Lower leg skin (tissue), 4 donors: ENCODE results near the gene ZFYVE9. TPM values are rescaled to one million over a fixed set of nuclear protein-coding genes. Genes with fewer than 3 reads are reported as not detected.

Source experiments
- DNase-seq, 2 donors: peaks; one replicate each; pipeline ENCODE4 v3.0.0-alpha.2; 2019; ENCODE audit warnings: low spot score in 2 of 2
- H3K4me3 ChIP-seq: fragments of 200-600 bp; sonication (generic); 2 replicates; pipeline ENCODE4 v1.5.1; 2017; ENCODE audit warnings: mild to moderate bottlenecking, low read depth; ENCODE audit not compliant: poor library complexity, severe bottlenecking
- CTCF ChIP-seq, 3 donors: fragments of 450-650 bp; IDR thresholded peaks; one replicate each; pipeline ENCODE4 v1.5.1; 2016; ENCODE audit warnings: antibody characterized with exemption in 3 of 3, mild to moderate bottlenecking in 3 of 3, moderate library complexity in 2 of 3
- POLR2A ChIP-seq, 2 donors: fragments of 450-650 bp; IDR thresholded peaks; one replicate each; pipeline ENCODE4 v1.6.1; 2016 to 2017; ENCODE audit warnings: antibody characterized with exemption in 2 of 2, mild to moderate bottlenecking in 1 of 2, moderate library complexity in 1 of 2
- WGBS, 2 donors: methylation state at CpG; one replicate each; pipeline ENCODE4 v1.1.5; 2018; 5-methylcytosine and 5-hydroxymethylcytosine counted together
- intact Hi-C: fragments of 100-400 bp; cut with DNase I; formaldehyde crosslinking; loops from one replicate; pipeline ENCODE4 v1.15.0; 2023; ENCODE audit warnings: low total_unique reads
- total RNA-seq, 4 donors: library from RNA; depleted of rRNA; stranded (reverse); fragments of >200 nt; gene quantifications; one replicate each; pipeline ENCODE4 v1.1.0, GENCODE V29; 2016

ZFYVE9 gene
- total RNA-seq, 4 donors from 2014 or later, result 23.7 to 38.2 (median 30.7) TPM

GRCh38 chr1:52385376-52385775 lies 243.5 kb downstream of the ZFYVE9 start:
- intact Hi-C loops, result no loop called here
- H3K4me3 ChIP-seq, result no peak overlapping the region
- TF ChIP-seq POLR2A (IDR thresholded peaks at IDR 0.05) (no peak), CTCF (IDR thresholded peaks at IDR 0.05) (no peak)
- no peak for DNase-seq
- WGBS, 2 donors, result 93 to 94% methylated on average over 3 of the region's 3 CpGs

- intact Hi-C loops, result no loop called here
- TF ChIP-seq CTCF (IDR thresholded peaks at IDR 0.05) (no peak), POLR2A (IDR thresholded peaks at IDR 0.05) (no peak)
- no peak for DNase-seq
- WGBS, 2 donors, result 71 to 82% methylated on average over 5 of the region's 5 CpGs
- no peak overlapping the region for H3K4me3 ChIP-seq
Observed at GRCh38 chr1:52386458-52386857, 244.6 kb downstream of the ZFYVE9 start.

DNA sequence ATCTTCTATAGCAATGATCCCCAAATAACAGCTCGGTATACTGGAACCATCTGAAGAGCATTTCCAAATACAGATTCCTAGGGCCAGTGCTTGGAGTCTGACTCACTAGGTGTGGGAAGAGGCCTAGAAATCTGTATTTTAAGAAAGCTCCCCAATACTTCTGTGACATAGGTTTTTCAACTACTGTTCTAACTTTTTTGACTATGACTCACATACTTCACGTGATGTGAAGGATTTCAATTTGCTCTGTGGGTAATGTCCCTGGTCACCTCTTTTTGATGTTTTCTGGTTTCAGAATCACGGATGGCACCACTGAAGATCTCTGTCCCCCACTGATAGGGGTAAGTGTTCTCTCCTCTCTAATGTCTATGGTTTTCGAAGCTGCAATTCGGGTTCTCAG lies 251.3 kb downstream of the ZFYVE9 start:
- H3K4me3 ChIP-seq, result no peak overlapping the region
- intact Hi-C loops, result no loop called here
- TF ChIP-seq CTCF (IDR thresholded peaks at IDR 0.05) (no peak), POLR2A (IDR thresholded peaks at IDR 0.05) (no peak)
- WGBS, 2 donors, result 98% methylated on average over 5 of the region's 5 CpGs
- DNase-seq, result no peak

Other genes with a start within 250 kb of the ZFYVE9 start
- gene RAB3B, start 151.4 kb upstream of the ZFYVE9 start, total RNA-seq, result 10 to 100 TPM in 1 of 4 donors, 1 to 10 TPM in 3; 2.4 to 13.7 (median 4.3) TPM
- 1 to 10 TPM; 6.8 to 8.7 (median 7.1) TPM for gene KTI12, start 108.3 kb upstream of the ZFYVE9 start, total RNA-seq
- 10 to 100 TPM; 22.5 to 37.0 (median 30.0) TPM for gene TXNDC12, start 86.9 kb upstream of the ZFYVE9 start, total RNA-seq
- gene BTF3L4, start 85.8 kb upstream of the ZFYVE9 start, total RNA-seq, result 10 to 100 TPM; 46.9 to 61.9 (median 49.0) TPM
- gene CC2D1B, start 224.1 kb downstream of the ZFYVE9 start, total RNA-seq, result 10 to 100 TPM; 16.6 to 29.8 (median 25.1) TPM